Measurements from ENCODE around the gene DMAC2. TPM values are rescaled to one million over a fixed set of nuclear protein-coding genes. Genes with fewer than 3 reads are reported as not detected.

DMAC2 gene
- total and polyA plus RNA-seq, 2 of the 13 experiments (the other 11 are each of a cell fraction or from before 2014, with no cell fraction given) = 39.0 to 66.0 TPM

DNA sequence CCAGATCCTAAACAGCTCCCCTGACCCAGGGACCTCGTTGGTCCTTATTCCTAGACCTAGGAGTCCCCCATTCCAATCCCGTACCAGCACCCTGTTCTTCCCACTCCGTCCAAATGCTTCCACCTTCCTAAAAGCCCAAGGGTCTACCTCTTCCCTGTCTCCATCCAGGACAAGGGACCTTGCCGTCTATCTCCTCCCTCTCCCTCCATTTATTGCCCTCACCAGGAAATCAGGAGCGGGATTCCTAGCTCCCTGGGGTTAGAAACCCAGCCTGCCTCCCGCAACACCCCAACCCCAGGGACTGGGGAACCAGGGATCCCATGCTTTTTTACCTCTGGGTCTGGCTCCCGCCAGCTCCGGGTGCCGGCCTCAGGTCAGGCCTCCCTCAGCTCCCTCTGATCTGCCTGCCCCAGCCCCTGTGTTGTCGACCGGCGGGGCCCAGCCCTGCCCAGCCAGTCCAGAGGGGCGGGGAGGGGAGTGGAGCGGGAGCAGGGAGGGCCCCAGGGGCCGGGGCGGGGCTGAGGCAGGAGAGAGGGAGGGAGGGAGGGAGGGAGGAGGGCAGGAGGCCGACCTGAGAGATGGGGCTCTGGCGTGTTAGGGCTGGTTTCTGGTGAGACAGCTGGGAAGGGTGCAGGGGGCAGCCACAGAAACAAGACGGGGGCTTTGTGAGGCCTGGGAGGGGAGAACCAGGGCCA lies 12.6 kb downstream of the DMAC2 start, which contains the start of gene B3GNT8 (continued):
- TF ChIP-seq, protein P1, sequence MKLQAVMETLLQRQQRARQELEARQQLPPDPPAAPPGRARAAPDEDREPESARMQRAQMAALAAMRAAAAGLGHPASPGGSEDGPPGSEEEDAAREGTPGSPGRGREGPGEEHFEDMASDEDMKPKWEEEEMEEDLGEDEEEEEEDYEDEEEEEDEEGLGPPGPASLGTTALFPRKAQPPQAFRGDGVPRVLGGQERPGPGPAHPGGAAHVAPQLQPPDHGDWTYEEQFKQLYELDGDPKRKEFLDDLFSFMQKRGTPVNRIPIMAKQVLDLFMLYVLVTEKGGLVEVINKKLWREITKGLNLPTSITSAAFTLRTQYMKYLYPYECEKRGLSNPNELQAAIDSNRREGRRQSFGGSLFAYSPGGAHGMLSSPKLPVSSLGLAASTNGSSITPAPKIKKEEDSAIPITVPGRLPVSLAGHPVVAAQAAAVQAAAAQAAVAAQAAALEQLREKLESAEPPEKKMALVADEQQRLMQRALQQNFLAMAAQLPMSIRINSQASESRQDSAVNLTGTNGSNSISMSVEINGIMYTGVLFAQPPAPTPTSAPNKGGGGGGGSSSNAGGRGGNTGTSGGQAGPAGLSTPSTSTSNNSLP (IDR thresholded peaks at IDR 0.05; ENCODE audit: low read depth, low read length) = no peak
- TF ChIP-seq MXI1 (IDR thresholded peaks at IDR 0.05; ENCODE audit: borderline replicate concordance, low read depth, low read length) (peak; percentile 29; the same call in 1 of the 3 replicates), GFI1 (CRISPR knock-in tag; IDR thresholded peaks at IDR 0.05; ENCODE audit: borderline replicate concordance) (peak; percentile 30; the same call in 1 of the 2 replicates), SMAD1 (CRISPR knock-in tag; IDR thresholded peaks at IDR 0.05; ENCODE audit: borderline replicate concordance, low read depth) (no peak; the same call in 1 of the 2 replicates), ZFY (CRISPR knock-in tag; IDR thresholded peaks at IDR 0.05) (peak; percentile 57), ZIK1 (CRISPR knock-in tag; IDR thresholded peaks at IDR 0.05; ENCODE audit: borderline replicate concordance, low read depth) (no peak), ZBTB20 (CRISPR knock-in tag; IDR thresholded peaks at IDR 0.05; ENCODE audit: borderline replicate concordance, low read depth) (no peak), SAFB2 (CRISPR knock-in tag; IDR thresholded peaks at IDR 0.05; ENCODE audit: borderline replicate concordance, low read depth) (no peak), POLR2A (IDR thresholded peaks at IDR 0.05; ENCODE audit: insufficient read depth in 1 of 2, low read depth in 2 of 2, low read length in 2 of 2) (peak; percentile 44 to 60; a peak in 3 of 4 replicates), RAD51 (IDR thresholded peaks at IDR 0.05; ENCODE audit: borderline replicate concordance) (no peak)
- TF ChIP-seq, protein P2, sequence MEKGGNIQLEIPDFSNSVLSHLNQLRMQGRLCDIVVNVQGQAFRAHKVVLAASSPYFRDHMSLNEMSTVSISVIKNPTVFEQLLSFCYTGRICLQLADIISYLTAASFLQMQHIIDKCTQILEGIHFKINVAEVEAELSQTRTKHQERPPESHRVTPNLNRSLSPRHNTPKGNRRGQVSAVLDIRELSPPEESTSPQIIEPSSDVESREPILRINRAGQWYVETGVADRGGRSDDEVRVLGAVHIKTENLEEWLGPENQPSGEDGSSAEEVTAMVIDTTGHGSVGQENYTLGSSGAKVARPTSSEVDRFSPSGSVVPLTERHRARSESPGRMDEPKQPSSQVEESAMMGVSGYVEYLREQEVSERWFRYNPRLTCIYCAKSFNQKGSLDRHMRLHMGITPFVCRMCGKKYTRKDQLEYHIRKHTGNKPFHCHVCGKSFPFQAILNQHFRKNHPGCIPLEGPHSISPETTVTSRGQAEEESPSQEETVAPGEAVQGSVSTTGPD (CRISPR knock-in tag; IDR thresholded peaks at IDR 0.05) = no peak
- TF ChIP-seq, protein P3, sequence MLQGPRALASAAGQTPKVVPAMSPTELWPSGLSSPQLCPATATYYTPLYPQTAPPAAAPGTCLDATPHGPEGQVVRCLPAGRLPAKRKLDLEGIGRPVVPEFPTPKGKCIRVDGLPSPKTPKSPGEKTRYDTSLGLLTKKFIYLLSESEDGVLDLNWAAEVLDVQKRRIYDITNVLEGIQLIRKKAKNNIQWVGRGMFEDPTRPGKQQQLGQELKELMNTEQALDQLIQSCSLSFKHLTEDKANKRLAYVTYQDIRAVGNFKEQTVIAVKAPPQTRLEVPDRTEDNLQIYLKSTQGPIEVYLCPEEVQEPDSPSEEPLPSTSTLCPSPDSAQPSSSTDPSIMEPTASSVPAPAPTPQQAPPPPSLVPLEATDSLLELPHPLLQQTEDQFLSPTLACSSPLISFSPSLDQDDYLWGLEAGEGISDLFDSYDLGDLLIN (CRISPR knock-in tag; IDR thresholded peaks at IDR 0.05; ENCODE audit: borderline replicate concordance) = no peak
- TF ChIP-seq, protein P4, sequence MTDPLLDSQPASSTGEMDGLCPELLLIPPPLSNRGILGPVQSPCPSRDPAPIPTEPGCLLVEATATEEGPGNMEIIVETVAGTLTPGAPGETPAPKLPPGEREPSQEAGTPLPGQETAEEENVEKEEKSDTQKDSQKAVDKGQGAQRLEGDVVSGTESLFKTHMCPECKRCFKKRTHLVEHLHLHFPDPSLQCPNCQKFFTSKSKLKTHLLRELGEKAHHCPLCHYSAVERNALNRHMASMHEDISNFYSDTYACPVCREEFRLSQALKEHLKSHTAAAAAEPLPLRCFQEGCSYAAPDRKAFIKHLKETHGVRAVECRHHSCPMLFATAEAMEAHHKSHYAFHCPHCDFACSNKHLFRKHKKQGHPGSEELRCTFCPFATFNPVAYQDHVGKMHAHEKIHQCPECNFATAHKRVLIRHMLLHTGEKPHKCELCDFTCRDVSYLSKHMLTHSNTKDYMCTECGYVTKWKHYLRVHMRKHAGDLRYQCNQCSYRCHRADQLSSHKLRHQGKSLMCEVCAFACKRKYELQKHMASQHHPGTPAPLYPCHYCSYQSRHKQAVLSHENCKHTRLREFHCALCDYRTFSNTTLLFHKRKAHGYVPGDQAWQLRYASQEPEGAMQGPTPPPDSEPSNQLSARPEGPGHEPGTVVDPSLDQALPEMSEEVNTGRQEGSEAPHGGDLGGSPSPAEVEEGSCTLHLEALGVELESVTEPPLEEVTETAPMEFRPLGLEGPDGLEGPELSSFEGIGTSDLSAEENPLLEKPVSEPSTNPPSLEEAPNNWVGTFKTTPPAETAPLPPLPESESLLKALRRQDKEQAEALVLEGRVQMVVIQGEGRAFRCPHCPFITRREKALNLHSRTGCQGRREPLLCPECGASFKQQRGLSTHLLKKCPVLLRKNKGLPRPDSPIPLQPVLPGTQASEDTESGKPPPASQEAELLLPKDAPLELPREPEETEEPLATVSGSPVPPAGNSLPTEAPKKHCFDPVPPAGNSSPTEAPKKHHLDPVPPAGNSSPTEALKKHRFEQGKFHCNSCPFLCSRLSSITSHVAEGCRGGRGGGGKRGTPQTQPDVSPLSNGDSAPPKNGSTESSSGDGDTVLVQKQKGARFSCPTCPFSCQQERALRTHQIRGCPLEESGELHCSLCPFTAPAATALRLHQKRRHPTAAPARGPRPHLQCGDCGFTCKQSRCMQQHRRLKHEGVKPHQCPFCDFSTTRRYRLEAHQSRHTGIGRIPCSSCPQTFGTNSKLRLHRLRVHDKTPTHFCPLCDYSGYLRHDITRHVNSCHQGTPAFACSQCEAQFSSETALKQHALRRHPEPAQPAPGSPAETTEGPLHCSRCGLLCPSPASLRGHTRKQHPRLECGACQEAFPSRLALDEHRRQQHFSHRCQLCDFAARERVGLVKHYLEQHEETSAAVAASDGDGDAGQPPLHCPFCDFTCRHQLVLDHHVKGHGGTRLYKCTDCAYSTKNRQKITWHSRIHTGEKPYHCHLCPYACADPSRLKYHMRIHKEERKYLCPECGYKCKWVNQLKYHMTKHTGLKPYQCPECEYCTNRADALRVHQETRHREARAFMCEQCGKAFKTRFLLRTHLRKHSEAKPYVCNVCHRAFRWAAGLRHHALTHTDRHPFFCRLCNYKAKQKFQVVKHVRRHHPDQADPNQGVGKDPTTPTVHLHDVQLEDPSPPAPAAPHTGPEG (CRISPR knock-in tag; IDR thresholded peaks at IDR 0.05) = no peak
- TF ChIP-seq, protein P5, sequence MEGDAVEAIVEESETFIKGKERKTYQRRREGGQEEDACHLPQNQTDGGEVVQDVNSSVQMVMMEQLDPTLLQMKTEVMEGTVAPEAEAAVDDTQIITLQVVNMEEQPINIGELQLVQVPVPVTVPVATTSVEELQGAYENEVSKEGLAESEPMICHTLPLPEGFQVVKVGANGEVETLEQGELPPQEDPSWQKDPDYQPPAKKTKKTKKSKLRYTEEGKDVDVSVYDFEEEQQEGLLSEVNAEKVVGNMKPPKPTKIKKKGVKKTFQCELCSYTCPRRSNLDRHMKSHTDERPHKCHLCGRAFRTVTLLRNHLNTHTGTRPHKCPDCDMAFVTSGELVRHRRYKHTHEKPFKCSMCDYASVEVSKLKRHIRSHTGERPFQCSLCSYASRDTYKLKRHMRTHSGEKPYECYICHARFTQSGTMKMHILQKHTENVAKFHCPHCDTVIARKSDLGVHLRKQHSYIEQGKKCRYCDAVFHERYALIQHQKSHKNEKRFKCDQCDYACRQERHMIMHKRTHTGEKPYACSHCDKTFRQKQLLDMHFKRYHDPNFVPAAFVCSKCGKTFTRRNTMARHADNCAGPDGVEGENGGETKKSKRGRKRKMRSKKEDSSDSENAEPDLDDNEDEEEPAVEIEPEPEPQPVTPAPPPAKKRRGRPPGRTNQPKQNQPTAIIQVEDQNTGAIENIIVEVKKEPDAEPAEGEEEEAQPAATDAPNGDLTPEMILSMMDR (CRISPR knock-in tag; IDR thresholded peaks at IDR 0.05) = no peak

Data from HepG2 (cell line).